ENCODE data around the gene ADGRF1. TPM values are rescaled to one million over a fixed set of nuclear protein-coding genes. Genes with fewer than 3 reads are reported as not detected.

The ADGRF1 gene
- polyA plus RNA-seq, 1 experiment: not detected

- no peak for DNase-seq (ENCODE audit: low read depth, low spot score)
- TF ChIP-seq CTCF (IDR thresholded peaks at IDR 0.05; ENCODE audit: low read depth, low read length): no peak
- Histone ChIP-seq H3K4me3 (ENCODE audit: low read depth, low read length) (no peak overlapping the region), H3K27me3 (ENCODE audit: control insufficient read depth, insufficient read depth, low read length) (peaks cover 4% of the 10 kb centered on the region), H3K9me3 (ENCODE audit: control insufficient read depth, insufficient read depth, low read length) (no peaks in the 10 kb centered on the region), H3K27ac (ENCODE audit: low read depth, low read length) (no peak overlapping the region)
- POLR2A ChIA-PET: no interaction called here
- CTCF ChIA-PET: no interaction called here
Measured at GRCh38 chr6:47070461-47070860, 28.3 kb upstream of the ADGRF1 start.

DNA sequence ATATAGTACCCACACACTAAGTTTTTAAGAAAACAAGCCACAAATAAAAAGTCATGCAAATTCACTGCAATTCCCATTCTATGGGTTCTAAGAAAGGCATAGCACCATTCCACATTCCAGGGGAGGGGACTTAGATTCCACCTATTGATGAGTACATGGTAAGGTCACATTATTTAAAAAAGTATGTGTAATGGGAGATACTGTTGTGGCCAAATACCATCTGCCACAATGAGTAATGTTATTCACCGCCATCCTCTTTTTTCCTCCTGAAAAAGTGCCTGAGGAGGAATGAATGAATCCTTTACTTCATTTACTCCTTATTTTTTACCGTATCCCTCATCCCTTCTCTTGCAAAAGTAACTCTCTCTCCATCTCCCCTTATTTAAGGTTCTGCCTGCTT is 27.0 kb upstream of the ADGRF1 start:
- ChIA-PET CTCF (no interaction called here), POLR2A (no interaction called here)
- no peak for DNase-seq (ENCODE audit: low read depth, low spot score)
- H3K27ac ChIP-seq (ENCODE audit: low read depth, low read length): no peak overlapping the region
- H3K4me3 ChIP-seq (ENCODE audit: low read depth, low read length): no peak overlapping the region
- H3K27me3 ChIP-seq (ENCODE audit: control insufficient read depth, insufficient read depth, low read length): no peaks in the 10 kb centered on the region
- no peak for TF ChIP-seq CTCF (IDR thresholded peaks at IDR 0.05; ENCODE audit: low read depth, low read length)
- no peaks in the 10 kb centered on the region for H3K9me3 ChIP-seq (ENCODE audit: control insufficient read depth, insufficient read depth, low read length)

DNA sequence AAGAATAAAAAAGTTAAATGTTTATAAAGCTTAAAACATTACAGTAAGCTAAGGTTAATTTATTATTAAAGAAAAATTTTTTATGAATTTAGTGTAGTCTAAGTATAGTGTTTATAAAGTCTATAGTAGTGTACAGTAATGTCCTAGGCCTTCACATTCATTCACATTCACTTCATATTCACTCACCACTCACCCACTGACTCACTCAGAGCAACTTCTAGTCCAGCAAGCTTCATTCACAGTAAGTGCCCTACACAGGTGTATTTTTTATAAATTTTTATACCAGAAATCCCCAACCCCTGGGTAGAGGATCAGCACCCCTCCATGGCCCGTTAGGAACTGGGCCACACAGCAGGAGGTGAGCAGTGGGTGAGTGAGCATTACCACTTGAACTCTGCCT is 24.3 kb upstream of the ADGRF1 start:
- ChIA-PET CTCF (interaction anchor here (0.6 to 1.8 kb wide), 2 partner anchors 18 to 35 kb away, joined by 3 to 10 read pairs; no protein-coding TSS in a partner anchor), POLR2A (no interaction called here)
- Histone ChIP-seq H3K27ac (ENCODE audit: low read depth, low read length) (no peak overlapping the region), H3K27me3 (ENCODE audit: control insufficient read depth, insufficient read depth, low read length) (no peaks in the 10 kb centered on the region), H3K4me3 (ENCODE audit: low read depth, low read length) (no peak overlapping the region), H3K9me3 (ENCODE audit: control insufficient read depth, insufficient read depth, low read length) (no peaks in the 10 kb centered on the region)
- no peak for TF ChIP-seq CTCF (IDR thresholded peaks at IDR 0.05; ENCODE audit: low read depth, low read length)
- DNase-seq (ENCODE audit: low read depth, low spot score): no peak

- ChIA-PET POLR2A (no interaction called here), CTCF (no interaction called here)
- Histone ChIP-seq H3K4me3 (ENCODE audit: low read depth, low read length) (no peak overlapping the region), H3K27ac (ENCODE audit: low read depth, low read length) (no peak overlapping the region), H3K27me3 (ENCODE audit: control insufficient read depth, insufficient read depth, low read length) (no peaks in the 10 kb centered on the region), H3K9me3 (ENCODE audit: control insufficient read depth, insufficient read depth, low read length) (no peaks in the 10 kb centered on the region)
- DNase-seq (ENCODE audit: low read depth, low spot score): no peak
- TF ChIP-seq CTCF (IDR thresholded peaks at IDR 0.05; ENCODE audit: low read depth, low read length): no peak
Measured at GRCh38 chr6:47064274-47064673, 22.1 kb upstream of the ADGRF1 start.

DNA sequence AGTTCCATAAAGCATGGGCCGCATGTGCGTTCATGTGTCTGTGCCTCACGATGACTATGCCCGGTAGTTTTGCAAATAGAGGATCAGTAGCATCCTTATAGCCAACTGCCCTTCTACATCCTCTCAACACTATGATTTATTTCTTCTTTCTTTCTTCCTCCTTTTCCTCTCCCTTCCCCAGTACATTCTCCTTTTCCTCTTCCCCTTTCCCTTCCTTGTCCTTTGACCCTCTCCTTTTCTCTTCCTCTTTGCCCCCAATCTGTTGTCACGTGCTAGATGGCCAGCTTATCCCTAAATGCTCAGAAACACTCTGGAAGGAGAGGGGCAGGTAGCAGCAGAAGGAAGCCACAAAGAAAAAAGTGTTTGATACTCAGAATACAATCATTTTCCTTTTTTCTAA is 20.2 kb upstream of the ADGRF1 start:
- H3K4me3 ChIP-seq (ENCODE audit: low read depth, low read length): no peak overlapping the region
- no peak overlapping the region for H3K27ac ChIP-seq (ENCODE audit: low read depth, low read length)
- no peak for TF ChIP-seq CTCF (IDR thresholded peaks at IDR 0.05; ENCODE audit: low read depth, low read length)
- H3K27me3 ChIP-seq (ENCODE audit: control insufficient read depth, insufficient read depth, low read length): no peaks in the 10 kb centered on the region
- no peak for DNase-seq (ENCODE audit: low read depth, low spot score)
- H3K9me3 ChIP-seq (ENCODE audit: control insufficient read depth, insufficient read depth, low read length): no peaks in the 10 kb centered on the region
- POLR2A ChIA-PET: no interaction called here
- CTCF ChIA-PET: interaction anchor here (1.0 kb wide), 1 partner anchor 214 kb away, joined by 3 read pairs; no protein-coding TSS in a partner anchor
